IMR-90 (cell line): ENCODE results near the gene TUBB2B.

Experiments
- CEBPB ChIP-seq: IDR thresholded peaks from 2 replicates; pipeline ENCODE4 v1.6.1; 2012; ENCODE audit warnings: low read depth, low read length, improper control_type of control experiment
- FOS ChIP-seq: fragments of 150-350 bp; IDR thresholded peaks from 2 replicates; pipeline ENCODE4 v1.6.1; 2016; ENCODE audit warnings: low read depth, low read length
- MAZ ChIP-seq: IDR thresholded peaks from 2 replicates; pipeline ENCODE4 v1.6.1; 2012; ENCODE audit warnings: low read depth, mild to moderate bottlenecking, low read length, improper control_type of control experiment, moderate library complexity, borderline replicate concordance
- MXI1 ChIP-seq: IDR thresholded peaks from 2 replicates; pipeline ENCODE4 v1.6.1; 2012; ENCODE audit warnings: low read depth, mild to moderate bottlenecking, low read length, moderate library complexity, borderline replicate concordance
- POLR2A ChIP-seq: IDR thresholded peaks from 2 replicates; pipeline ENCODE4 v1.6.1; 2012; ENCODE audit warnings: mild to moderate bottlenecking, low read depth, low read length
- RAD21 ChIP-seq: IDR thresholded peaks from 2 replicates; pipeline ENCODE4 v1.6.1; 2012; ENCODE audit warnings: low read length, improper control_type of control experiment
- RCOR1 ChIP-seq: IDR thresholded peaks from 2 replicates; pipeline ENCODE4 v1.6.1; 2012; ENCODE audit warnings: mild to moderate bottlenecking, low read length, improper control_type of control experiment; ENCODE audit not compliant: insufficient replicate concordance
- RFX5 ChIP-seq: IDR thresholded peaks from 2 replicates; pipeline ENCODE4 v1.8.0; 2012; ENCODE audit warnings: low read depth, mild to moderate bottlenecking, low read length, moderate library complexity
- SMC3 ChIP-seq: fragments of 150-350 bp; IDR thresholded peaks from 2 replicates; pipeline ENCODE4 v1.6.1; 2016; ENCODE audit warnings: low read depth, mild to moderate bottlenecking, antibody characterized with exemption, low read length, moderate library complexity
- TF ChIP-seq, protein P1 (sequence below): conservative IDR thresholded peaks from 2 replicates; pipeline ENCODE4 v1.5.1; 2012; ENCODE audit warnings: mild to moderate bottlenecking, low read depth, low read length, improper control_type of control experiment
- TF ChIP-seq, protein P2 (sequence below): fragments of 150-350 bp; IDR thresholded peaks from 2 replicates; pipeline ENCODE4 v1.6.1; 2017; ENCODE audit warnings: mild to moderate bottlenecking, antibody characterized with exemption, low read length, low read depth

GRCh38 chr6:3199382-3199781 is 28.1 kb downstream of the TUBB2B start:
- TF ChIP-seq, protein P1, sequence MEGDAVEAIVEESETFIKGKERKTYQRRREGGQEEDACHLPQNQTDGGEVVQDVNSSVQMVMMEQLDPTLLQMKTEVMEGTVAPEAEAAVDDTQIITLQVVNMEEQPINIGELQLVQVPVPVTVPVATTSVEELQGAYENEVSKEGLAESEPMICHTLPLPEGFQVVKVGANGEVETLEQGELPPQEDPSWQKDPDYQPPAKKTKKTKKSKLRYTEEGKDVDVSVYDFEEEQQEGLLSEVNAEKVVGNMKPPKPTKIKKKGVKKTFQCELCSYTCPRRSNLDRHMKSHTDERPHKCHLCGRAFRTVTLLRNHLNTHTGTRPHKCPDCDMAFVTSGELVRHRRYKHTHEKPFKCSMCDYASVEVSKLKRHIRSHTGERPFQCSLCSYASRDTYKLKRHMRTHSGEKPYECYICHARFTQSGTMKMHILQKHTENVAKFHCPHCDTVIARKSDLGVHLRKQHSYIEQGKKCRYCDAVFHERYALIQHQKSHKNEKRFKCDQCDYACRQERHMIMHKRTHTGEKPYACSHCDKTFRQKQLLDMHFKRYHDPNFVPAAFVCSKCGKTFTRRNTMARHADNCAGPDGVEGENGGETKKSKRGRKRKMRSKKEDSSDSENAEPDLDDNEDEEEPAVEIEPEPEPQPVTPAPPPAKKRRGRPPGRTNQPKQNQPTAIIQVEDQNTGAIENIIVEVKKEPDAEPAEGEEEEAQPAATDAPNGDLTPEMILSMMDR: no peak
- TF ChIP-seq, protein P2, sequence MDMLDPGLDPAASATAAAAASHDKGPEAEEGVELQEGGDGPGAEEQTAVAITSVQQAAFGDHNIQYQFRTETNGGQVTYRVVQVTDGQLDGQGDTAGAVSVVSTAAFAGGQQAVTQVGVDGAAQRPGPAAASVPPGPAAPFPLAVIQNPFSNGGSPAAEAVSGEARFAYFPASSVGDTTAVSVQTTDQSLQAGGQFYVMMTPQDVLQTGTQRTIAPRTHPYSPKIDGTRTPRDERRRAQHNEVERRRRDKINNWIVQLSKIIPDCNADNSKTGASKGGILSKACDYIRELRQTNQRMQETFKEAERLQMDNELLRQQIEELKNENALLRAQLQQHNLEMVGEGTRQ: no peak
- TF ChIP-seq CEBPB (no peak), MAZ (no peak), POLR2A (no peak), RAD21 (no peak), MXI1 (no peak), RCOR1 (no peak), FOS (no peak), SMC3 (no peak), RFX5 (no peak)
